GM19395 (cell line): ENCODE results near the gene LAMB1.

Source experiments
- ATAC-seq: cut with Tn5 transposase; IDR thresholded peaks from one replicate; pipeline ENCODE4 v1.9.1; 2021; ENCODE audit warnings: mild to moderate bottlenecking, moderate library complexity; ENCODE audit not compliant: unreplicated experiment

The LAMB1 gene

DNA sequence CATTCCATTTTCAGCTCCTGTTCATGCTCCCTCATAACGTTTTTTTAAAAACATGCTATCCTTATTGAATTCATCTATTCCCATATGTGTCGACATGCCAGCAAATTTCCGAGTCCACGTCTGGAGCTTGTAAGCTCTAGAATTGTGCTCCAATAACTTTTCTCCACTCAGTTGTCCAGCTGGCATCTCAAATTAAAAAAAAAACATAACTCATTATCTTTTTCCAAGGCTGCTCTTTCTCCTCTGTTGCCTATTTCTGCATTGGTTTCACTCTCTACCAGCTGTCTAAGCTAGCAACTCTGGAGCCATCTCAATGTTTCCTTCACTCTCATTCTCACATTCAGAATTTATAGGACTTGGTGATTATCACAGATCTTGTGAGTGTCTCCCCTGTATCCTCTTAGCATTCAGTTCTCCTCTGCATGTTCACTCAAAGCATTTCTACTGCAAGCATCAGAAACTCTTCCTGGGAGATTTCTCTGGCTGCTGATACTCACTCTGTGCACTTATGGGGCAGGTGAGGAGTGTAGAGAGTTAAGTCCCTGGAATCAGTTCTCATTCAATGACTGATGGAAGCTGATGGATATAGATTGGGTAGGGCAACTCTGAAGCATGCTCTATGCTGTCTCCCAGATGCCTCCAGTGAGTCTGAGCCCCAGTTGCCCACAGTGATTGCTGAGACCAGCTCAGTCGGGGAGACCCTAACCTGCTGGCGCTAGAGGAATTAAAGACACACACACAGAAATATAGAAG is 118.7 kb downstream of the LAMB1 start:
- ATAC-seq = no peak

DNA sequence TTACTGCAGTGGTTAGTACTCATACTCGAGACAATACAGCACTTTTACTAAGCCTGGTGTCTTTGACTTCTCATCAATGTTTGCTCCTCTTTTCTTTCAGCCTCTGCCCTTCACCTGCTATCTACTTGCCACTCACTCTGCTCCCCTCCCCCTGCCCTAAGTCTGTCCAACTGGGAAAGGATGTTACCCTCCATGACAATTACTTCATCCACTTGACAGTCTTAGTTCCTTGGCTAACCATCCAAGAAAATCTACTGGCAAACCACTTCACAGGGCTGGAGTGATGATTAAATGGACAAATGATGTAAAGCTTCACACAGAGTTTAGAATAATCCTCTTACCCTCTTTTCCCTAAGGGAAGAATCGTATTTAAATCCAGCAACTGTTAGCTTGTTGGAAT is 120.2 kb downstream of the LAMB1 start:
- ATAC-seq = no peak

DNA sequence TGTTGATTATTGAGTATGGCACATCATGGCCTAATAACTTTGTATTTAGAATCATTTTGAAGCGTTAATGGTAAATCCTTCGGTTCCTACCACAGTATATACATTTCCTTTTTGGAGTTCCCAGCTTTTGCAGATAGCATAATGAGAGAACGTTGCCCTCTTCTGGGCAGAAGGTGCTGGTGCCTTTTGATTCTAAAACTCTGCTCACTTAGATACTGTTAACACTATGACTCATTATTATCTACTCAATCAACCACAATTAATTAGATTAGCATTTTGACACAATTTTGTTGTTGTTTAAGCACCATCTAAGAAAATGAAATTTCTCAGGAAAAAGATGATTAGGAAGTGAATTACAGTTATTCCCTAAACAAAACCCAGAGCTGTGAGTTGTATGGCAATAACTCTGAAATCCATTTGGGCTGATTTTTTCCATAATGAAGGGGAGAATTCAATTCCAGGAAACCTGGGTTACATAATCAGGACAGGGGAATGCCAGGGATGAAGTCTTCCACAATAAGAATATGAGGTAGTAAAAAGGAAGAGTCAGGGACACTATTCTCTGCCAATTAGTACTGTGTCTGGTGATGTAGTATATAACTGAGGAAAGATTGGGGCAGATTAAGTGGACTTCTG is 123.4 kb downstream of the LAMB1 start:
- peak; percentile 76 for ATAC-seq

DNA sequence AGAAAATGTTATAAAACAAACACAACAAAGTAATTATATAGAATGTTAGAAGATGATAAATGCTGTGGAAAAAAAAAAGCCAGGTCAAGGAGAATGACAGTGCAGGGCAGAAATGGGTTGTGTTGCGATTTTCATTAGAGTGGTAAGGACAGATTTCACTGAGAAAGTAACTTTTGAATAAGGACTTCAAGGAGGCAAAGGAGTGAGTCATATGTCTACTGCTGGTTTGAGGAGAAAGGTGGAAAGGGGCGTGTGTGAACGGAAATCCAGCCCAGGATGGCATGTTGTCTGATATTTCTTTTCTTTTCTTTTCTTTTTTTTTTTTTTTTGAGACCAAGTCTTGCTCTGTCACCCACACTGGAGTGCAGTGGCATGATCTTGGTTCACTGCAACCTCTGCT is 124.3 kb downstream of the LAMB1 start:
- ATAC-seq = no peak

DNA sequence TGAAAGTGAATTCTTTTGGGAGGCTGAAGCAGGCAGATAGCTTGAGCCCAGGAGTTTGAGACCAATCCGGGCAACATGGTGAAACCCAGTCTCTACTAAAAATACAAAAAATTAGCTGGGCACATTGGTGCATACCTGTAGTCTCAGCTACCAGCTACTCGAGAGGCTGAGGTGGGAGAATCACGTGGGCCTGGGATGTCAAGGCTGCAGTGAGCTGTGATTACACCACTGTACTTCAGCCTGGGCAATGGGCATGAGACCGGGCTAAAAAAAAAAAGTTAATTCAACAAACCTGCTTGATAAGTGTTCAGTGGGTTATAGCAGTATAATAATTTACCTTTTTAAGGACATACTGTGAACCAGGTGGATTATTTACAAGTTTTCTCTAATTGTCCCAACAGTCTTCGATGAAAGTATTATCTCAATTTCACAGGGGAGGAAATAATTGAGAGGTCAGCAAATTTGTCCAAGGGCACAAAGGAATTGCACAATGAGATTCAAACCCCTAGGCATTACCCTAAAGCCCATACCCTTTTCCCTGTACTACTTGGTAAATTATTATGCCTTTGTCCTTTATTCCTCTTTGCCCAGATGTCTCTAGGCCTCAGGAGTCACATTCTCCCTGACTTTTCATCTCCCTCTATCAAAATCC is 125.1 kb downstream of the LAMB1 start:
- no peak for ATAC-seq

DNA sequence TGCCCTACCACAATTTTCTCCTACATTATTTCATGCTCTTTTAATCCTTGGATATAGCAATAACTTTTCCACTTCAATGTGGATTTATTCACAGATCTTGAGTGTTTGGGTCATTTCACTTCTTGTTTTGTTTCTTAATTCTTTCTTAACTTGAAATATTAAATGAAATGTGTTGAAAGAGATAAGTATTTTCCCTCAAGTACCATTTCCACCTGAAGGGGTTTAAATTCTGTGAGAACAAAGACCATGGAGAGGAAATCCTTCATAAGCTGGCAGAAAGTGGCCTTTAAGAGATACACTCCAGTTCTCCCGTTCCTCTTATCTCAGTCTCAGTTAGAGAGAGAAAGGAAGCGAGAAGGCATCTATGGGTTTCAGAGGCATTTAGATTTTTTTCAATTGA is 126.0 kb downstream of the LAMB1 start:
- no peak for ATAC-seq

DNA sequence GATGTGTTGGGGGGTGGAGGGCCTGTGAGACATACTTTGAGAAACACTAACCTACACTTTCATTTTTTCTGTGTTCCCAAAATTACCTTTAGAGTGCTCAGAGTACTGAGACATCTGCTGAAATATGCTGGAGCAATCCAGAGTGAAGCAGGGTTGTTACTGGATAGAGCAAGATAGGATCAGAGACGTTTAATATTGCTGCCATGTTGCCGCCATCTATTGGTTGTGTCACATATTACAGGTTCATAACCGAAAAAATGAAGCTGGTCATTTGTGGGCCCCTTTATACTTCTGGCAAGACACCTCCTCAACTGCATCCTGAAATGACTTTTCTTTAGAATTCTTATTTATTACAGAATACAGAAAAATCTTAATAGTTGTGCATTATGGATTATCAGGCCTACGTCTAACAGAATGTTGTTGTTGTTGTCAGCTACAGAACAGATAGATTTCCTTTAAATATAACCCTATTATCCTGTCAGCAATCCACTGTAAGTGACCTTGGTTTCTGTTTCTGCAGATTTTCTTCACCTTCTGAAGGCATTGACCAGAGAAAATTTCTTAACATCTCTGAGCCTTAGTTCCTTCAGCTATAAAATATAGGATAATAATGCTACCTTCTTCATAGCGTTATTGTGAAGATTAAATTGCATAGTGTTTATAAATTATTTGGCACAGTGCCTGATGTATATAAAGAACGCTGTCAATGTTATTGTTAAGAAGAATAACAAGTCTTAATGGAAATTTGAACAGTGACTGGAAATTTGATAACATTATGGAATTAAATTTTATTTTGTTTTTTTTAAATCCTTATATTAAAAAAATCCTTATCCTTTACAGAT is 128.1 kb downstream of the LAMB1 start:
- ATAC-seq = peak; percentile 83

DNA sequence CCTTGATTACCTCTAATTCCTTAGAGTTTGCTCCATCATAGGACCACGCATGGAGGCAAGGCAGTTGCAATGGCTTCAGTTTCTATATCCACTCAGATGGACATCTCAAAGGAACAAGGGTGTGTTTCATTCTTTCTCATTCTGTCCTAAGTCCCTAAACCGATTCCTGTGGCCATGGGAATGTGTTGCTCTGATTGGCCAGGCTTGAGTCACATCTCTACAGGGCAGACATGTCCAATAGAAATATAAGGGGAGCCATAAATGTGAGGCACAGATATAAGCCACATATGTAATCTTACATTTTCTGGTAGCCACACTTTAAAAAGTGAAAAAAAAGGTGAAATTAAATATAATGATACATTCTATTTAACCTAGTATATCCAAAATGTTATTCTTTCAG is 128.8 kb downstream of the LAMB1 start:
- ATAC-seq = no peak
